BE2C (cell line): Measurements from ENCODE around the gene PUS7L.
"Not testable (repeated sequence)": the region's sequence is repeated elsewhere in the genome, so short reads cannot be mapped to it uniquely, and the experiment has no call there.

ENCODE experiments used
- DNase-seq: peaks from one replicate; pipeline ENCODE4 v3.0.0-alpha.2; 2020
- H3K27me3 ChIP-seq: fragments of 250-450 bp; sonication (Bioruptor Pico); 2 replicates; pipeline ENCODE4 v1.5.1; 2020; ENCODE audit warnings: mild to moderate bottlenecking
- H3K36me3 ChIP-seq: fragments of 250-450 bp; sonication (Bioruptor Pico); 2 replicates; pipeline ENCODE4 v1.5.1; 2020; ENCODE audit warnings: mild to moderate bottlenecking
- H3K4me1 ChIP-seq: fragments of 250-450 bp; sonication (Bioruptor Pico); 2 replicates; pipeline ENCODE4 v1.5.1; 2020
- H3K4me3 ChIP-seq: 2 replicates; pipeline ENCODE4 v1.5.1; 2011; ENCODE audit warnings: low read depth, low read length
- H3K9me3 ChIP-seq: fragments of 250-450 bp; sonication (Bioruptor Pico); 2 replicates; pipeline ENCODE4 v1.5.1; 2020
- CTCF ChIP-seq: IDR thresholded peaks from 2 replicates; pipeline ENCODE4 v1.5.1; 2012; ENCODE audit warnings: mild to moderate bottlenecking, low read depth, low read length

The PUS7L gene

GRCh38 chr12:43696154-43696553 is 62.4 kb downstream of the PUS7L start:
- TF ChIP-seq CTCF, result no peak
- H3K36me3 ChIP-seq, result no peaks in the 10 kb centered on the region
- DNase-seq, result no peak
- H3K9me3 ChIP-seq, result no peaks in the 10 kb centered on the region
- no peaks in the 10 kb centered on the region for H3K4me1 ChIP-seq
- no peak overlapping the region for H3K4me3 ChIP-seq
- H3K27me3 ChIP-seq, result no peaks in the 10 kb centered on the region

DNA sequence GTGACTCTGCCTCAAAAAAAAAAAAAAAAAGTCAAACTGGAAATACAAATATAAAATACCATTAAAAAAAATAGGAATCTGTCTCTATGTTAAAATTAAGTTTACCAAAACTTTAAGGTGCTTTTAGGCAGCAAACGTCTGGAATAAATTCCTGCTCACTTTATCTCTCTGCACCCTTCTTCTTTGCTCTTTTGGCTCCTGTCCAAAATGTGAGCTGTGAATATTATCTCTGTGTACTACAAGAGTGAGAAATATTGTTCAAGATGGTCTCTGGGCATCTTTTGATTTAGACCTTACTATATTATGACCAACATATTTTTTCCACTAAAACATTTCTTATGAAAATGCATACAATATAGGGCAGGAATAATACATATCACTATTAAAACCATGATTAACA is 63.7 kb downstream of the PUS7L start:
- TF ChIP-seq CTCF, result no peak
- Histone ChIP-seq H3K4me3 (no peak overlapping the region), H3K27me3 (no peaks in the 10 kb centered on the region), H3K9me3 (no peaks in the 10 kb centered on the region), H3K36me3 (no peaks in the 10 kb centered on the region), H3K4me1 (no peaks in the 10 kb centered on the region)
- DNase-seq, result no peak

- Histone ChIP-seq H3K27me3 (no peaks in the 10 kb centered on the region), H3K9me3 (no peaks in the 10 kb centered on the region), H3K4me3 (no peak overlapping the region), H3K36me3 (no peaks in the 10 kb centered on the region), H3K4me1 (no peaks in the 10 kb centered on the region)
- no peak for DNase-seq
- TF ChIP-seq CTCF, result no peak
Observed at GRCh38 chr12:43692064-43692463, 66.5 kb downstream of the PUS7L start.

- not testable (repeated sequence) for H3K27me3 ChIP-seq, H3K9me3 ChIP-seq, DNase-seq, H3K4me3 ChIP-seq, H3K36me3 ChIP-seq, H3K4me1 ChIP-seq
Observed at GRCh38 chr12:43685491-43685890, 73.1 kb downstream of the PUS7L start.

- H3K4me1 ChIP-seq, result no peaks in the 10 kb centered on the region; the same call in 1 of the 2 replicates
- no peak overlapping the region for H3K4me3 ChIP-seq
- H3K9me3 ChIP-seq, result no peaks in the 10 kb centered on the region
- peak; percentile 51 for DNase-seq
- peak; percentile 82 for TF ChIP-seq CTCF
- peaks cover 5% of the 10 kb centered on the region for H3K27me3 ChIP-seq
- H3K36me3 ChIP-seq, result no peaks in the 10 kb centered on the region
Observed at GRCh38 chr12:43676183-43676813, 82.3 kb downstream of the PUS7L start.

GRCh38 chr12:43675048-43675904 is 83.3 kb downstream of the PUS7L start:
- DNase-seq, result no peak
- Histone ChIP-seq H3K4me3 (no peak overlapping the region), H3K4me1 (no peaks in the 10 kb centered on the region; the same call in 1 of the 2 replicates), H3K36me3 (no peaks in the 10 kb centered on the region), H3K27me3 (peaks cover 5% of the 10 kb centered on the region), H3K9me3 (no peaks in the 10 kb centered on the region)
- no peak for TF ChIP-seq CTCF
